K562 (cell line): ENCODE data around the gene HLA-E. TPM values are rescaled to one million over a fixed set of nuclear protein-coding genes. Genes with fewer than 3 reads are reported as not detected.
"Not testable (repeated sequence)": the region's sequence is repeated elsewhere in the genome, so short reads cannot be mapped to it uniquely, and the experiment has no call there.

Experiments used
- ATAC-seq: fragments of 200-7000 bp; cut with Tn5 transposase; 3 replicates; pipeline ENCODE4 v1.9.1; 2020; ENCODE audit warnings: moderate library complexity
- BruUV-seq: library from RNA; stranded (reverse); fragments of 400-500 nt; replicated peaks from 2 replicates; lab custom pipeline; 2021; lab: Mats Ljungman, UMichigan
- CTCF ChIA-PET: fragments of 300-600 bp; formaldehyde crosslinking; extraction: SDS; loops from one replicate; lab custom pipeline; 2021; ENCODE audit warnings: low intra/inter-chr PET ratio; lab: Yijun Ruan, JAX
- POLR2A ChIA-PET: fragments of 300-600, 350-650 bp; sonication (Branson Sonifier 250); formaldehyde crosslinking; extraction: SDS; loops from one replicate; lab custom pipeline; 2021; ENCODE audit warnings: antibody characterized with exemption, inconsistent platforms; lab: Yijun Ruan, JAX
- DNase-seq, 4 experiments: peaks; one replicate each; pipeline versions ENCODE4 v3.0.0 to v3.0.0-alpha.2; 2011 to 2018; ENCODE audit warnings: low spot score in 3 of 4, mixed read lengths in 3 of 4; ENCODE audit errors: extremely low read depth in 1 of 4
- FAIRE-seq: peaks from 2 replicates; lab custom pipeline; 2011; peaks lifted over from hg19 to GRCh38; lab: Jason Lieb, UNC
- H2AFZ ChIP-seq: 2 replicates; pipeline ENCODE4 v1.6.0; 2011; ENCODE audit warnings: low read depth, low read length, control low read depth, inconsistent platforms
- H3K27ac ChIP-seq: fragments of 200-600 bp; 3 replicates; pipeline ENCODE4 v1.8.0; 2011; ENCODE audit warnings: low read depth, mild to moderate bottlenecking, control low read depth, inconsistent platforms, low read length, moderate library complexity, mixed read lengths; ENCODE audit errors: extremely low read depth
- H3K27me3 ChIP-seq, 2 experiments: fragments of 300-600 bp in 1 of 2; 2 replicates in 1 of 2; 3 replicates in 1 of 2; pipeline versions ENCODE4 v1.6.0 to v1.8.0; 2011; ENCODE audit warnings: inconsistent platforms in 2 of 2, low read length in 2 of 2, mild to moderate bottlenecking in 1 of 2, mixed read lengths in 1 of 2, moderate library complexity in 1 of 2; ENCODE audit not compliant: control insufficient read depth in 2 of 2, insufficient read depth in 2 of 2
- H3K36me3 ChIP-seq: fragments of 300-600 bp; 3 replicates; pipeline ENCODE4 v1.8.0; 2011; ENCODE audit warnings: mild to moderate bottlenecking, low read length, inconsistent platforms; ENCODE audit not compliant: control insufficient read depth, insufficient read depth
- H3K4me1 ChIP-seq, 2 experiments: fragments of 200-600 bp in 1 of 2; replicated peaks in 1 of 2; 2 replicates in 1 of 2; 3 replicates in 1 of 2; pipeline versions ENCODE4 v1.5.1 to v1.8.0; 2011; ENCODE audit warnings: inconsistent platforms in 2 of 2, low read length in 2 of 2, mild to moderate bottlenecking in 1 of 2, mixed read lengths in 1 of 2, moderate library complexity in 1 of 2; ENCODE audit not compliant: control insufficient read depth in 2 of 2, insufficient read depth in 2 of 2
- H3K4me2 ChIP-seq: 2 replicates; pipeline ENCODE4 v1.6.1; 2011; ENCODE audit warnings: low read length, control low read depth, inconsistent platforms, mixed read lengths; ENCODE audit not compliant: insufficient read depth
- H3K4me3 ChIP-seq: fragments of 200-600 bp; sonication (generic), shearing (Covaris generic); 2 replicates; pipeline ENCODE4 v1.5.1; 2016; ENCODE audit warnings: control low read depth, inconsistent platforms
- H3K79me2 ChIP-seq: fragments of 200-600 bp; 3 replicates; pipeline ENCODE4 v1.8.0; 2011; ENCODE audit warnings: low read length, inconsistent platforms; ENCODE audit not compliant: control insufficient read depth, insufficient read depth
- H3K9ac ChIP-seq, 2 experiments: 2 replicates each; pipeline versions ENCODE4 v1.6.0 to v1.6.1; 2011; ENCODE audit warnings: low read depth in 2 of 2, low read length in 2 of 2, control low read depth in 1 of 2, inconsistent platforms in 1 of 2, mild to moderate bottlenecking in 1 of 2, mixed read lengths in 1 of 2; ENCODE audit not compliant: insufficient read depth in 1 of 2
- H3K9me1 ChIP-seq: one replicate; pipeline ENCODE4 v1.6.0; 2011; ENCODE audit warnings: inconsistent platforms, mild to moderate bottlenecking, low read length, moderate library complexity; ENCODE audit not compliant: control insufficient read depth, insufficient read depth
- H3K9me3 ChIP-seq: replicated peaks from 2 replicates; pipeline ENCODE4 v1.5.1; 2011; ENCODE audit warnings: low read depth, low read length, inconsistent platforms; ENCODE audit not compliant: control insufficient read depth, insufficient read depth
- H4K20me1 ChIP-seq: replicated peaks from 2 replicates; pipeline ENCODE4 v1.6.1; 2011; ENCODE audit warnings: low read length, inconsistent platforms, mixed read lengths; ENCODE audit not compliant: control insufficient read depth, insufficient read depth
- NFRKB ChIP-seq: fragments of 450-650 bp; IDR thresholded peaks from 2 replicates; pipeline ENCODE4 v1.6.1; 2016; ENCODE audit warnings: low read depth
- SIN3A ChIP-seq, 2 experiments: fragments of 150-350 bp in 1 of 2; IDR thresholded peaks; 2 replicates each; pipeline ENCODE4 v1.6.1; 2011 to 2016; ENCODE audit warnings: borderline replicate concordance in 2 of 2, low read depth in 2 of 2, low read length in 2 of 2, mild to moderate bottlenecking in 2 of 2, moderate library complexity in 2 of 2; ENCODE audit not compliant: control insufficient read depth in 1 of 2
- SUPT5H ChIP-seq: fragments of 450-650 bp; IDR thresholded peaks from 2 replicates; pipeline ENCODE4 v1.6.1; 2016
- THRAP3 ChIP-seq: fragments of 450-650 bp; IDR thresholded peaks from 2 replicates; pipeline ENCODE4 v1.6.1; 2016; ENCODE audit warnings: mild to moderate bottlenecking, inconsistent platforms, borderline replicate concordance
- WGBS: fragments of 100-300 bp; shearing (Covaris generic); methylation state at CpG from one replicate; pipeline ENCODE4 v1.1.6; 2016; ENCODE audit warnings: low coverage, mixed read lengths; ENCODE audit not compliant: insufficient coverage; ENCODE audit errors: missing lambda C conversion rate; 5-methylcytosine and 5-hydroxymethylcytosine counted together
- in situ Hi-C: fragments of 300-500 bp; cut with MboI; formaldehyde crosslinking; loops from 4 replicates; pipeline ENCODE4 v1.15.0; 2018; ENCODE audit warnings: inconsistent platforms, mixed read lengths
- intact Hi-C: fragments of 100-400 bp; cut with micrococcal nuclease; formaldehyde crosslinking; loops from 2 replicates; pipeline ENCODE4 v1.14.2; 2022
- polyA plus RNA-seq, 8 experiments: library from polyadenylated mRNA; depleted of rRNA in 4 of 8; stranded (reverse) in 5 of 8; unstranded in 3 of 8; fragments of >200 nt; fragmentation: Nextera tagmentation in 2 of 8; fragmentation: Illumina TruSeq in 1 of 8; extraction: Ambion mirVana in 2 of 8; extraction: Trizol in 1 of 8; gene quantifications; 2 replicates each; pipeline versions ENCODE4 v1.2.1 to v1.2.3, GENCODE V29; 2011 to 2014; ENCODE audit warnings: inconsistent platforms in 1 of 8, missing spikeins in 1 of 8
- total RNA-seq, 7 experiments: library from RNA; depleted of rRNA in 6 of 7; stranded (reverse); fragments of >200 nt in 6 of 7; fragmentation: Illumina TruSeq in 2 of 7; extraction: Trizol in 2 of 7; gene quantifications; 2 replicates each; pipeline versions ENCODE4 v1.2.1 to v1.2.3, GENCODE V29; 2011 to 2021; ENCODE audit warnings: low replicate concordance in 1 of 7
- TF ChIP-seq, protein P1 (sequence below): fragments of 250-450 bp; sonication (Bioruptor Pico); IDR thresholded peaks from 2 replicates; pipeline ENCODE4 v1.9.0; 2021; ENCODE audit warnings: mild to moderate bottlenecking, inconsistent platforms
- TF ChIP-seq, protein P2 (sequence below): fragments of 450-650 bp; IDR thresholded peaks from 2 replicates; pipeline ENCODE4 v1.6.1; 2014; ENCODE audit warnings: low read depth, mild to moderate bottlenecking, moderate library complexity, borderline replicate concordance
- TF ChIP-seq, protein P3 (sequence below): fragments of 450-650 bp; IDR thresholded peaks from 2 replicates; pipeline ENCODE4 v1.6.1; 2017; ENCODE audit warnings: antibody characterized with exemption, mild to moderate bottlenecking
- TF ChIP-seq, protein P4 (sequence below): sonication (generic); formaldehyde crosslinking; IDR thresholded peaks from 2 replicates; pipeline ENCODE4 v1.9.0; 2022; ENCODE audit warnings: mild to moderate bottlenecking, missing genetic modification reagents

HLA-E gene
- total and polyA plus RNA-seq, 9 of the 15 experiments (the other 6 are each of a cell fraction or from before 2014, with no cell fraction given): 3.2 to 39.9 (median 26.8) TPM

DNA sequence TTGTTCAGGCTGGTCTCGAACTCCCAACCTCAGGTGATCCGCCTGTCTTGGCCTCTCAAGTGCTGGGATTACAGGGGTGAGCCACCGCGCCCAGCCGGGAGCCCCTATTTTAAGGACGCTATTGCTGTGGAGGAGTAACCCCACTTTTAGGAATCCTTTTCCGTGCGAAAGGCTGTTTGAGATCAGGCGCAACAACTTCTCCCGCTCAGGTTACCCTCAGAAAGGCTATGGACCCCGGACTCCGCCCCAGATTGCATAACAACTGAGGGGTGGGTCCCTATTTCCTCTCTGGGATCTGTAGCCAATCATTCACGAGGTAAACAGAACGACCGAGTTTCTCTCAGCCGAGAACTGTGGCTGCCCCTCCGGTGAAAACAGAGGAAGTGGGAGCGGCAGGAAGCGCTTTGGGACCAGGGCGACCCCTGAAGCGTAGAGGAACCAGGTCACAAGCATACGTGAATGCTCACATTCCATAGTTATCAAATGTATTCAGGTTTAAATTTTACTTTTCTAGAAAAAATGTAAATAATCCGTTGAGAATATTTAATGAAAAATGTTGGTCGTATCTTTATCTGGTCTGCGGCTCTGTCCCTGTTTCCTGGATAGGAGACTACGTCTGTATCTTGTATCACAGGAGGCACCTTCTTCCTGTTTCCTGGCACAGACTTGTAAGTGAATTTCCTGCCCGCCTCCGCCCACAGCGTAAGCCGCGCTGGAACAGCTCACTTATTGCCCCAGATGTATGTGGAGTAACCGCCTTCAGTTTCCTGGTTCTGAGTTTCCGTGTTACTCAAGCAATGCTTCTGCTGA lies 26.8 kb downstream of the HLA-E start (continued):
- TF ChIP-seq SIN3A (IDR thresholded peaks at IDR 0.05; ENCODE audit: borderline replicate concordance in 2 of 2, control insufficient read depth in 1 of 2, low read depth in 2 of 2, low read length in 2 of 2) (0 out of 4 replicates have a peak, but pooled peaks have one; percentile 14 to 43), SUPT5H (peak; percentile 90)
- TF ChIP-seq, protein P1, sequence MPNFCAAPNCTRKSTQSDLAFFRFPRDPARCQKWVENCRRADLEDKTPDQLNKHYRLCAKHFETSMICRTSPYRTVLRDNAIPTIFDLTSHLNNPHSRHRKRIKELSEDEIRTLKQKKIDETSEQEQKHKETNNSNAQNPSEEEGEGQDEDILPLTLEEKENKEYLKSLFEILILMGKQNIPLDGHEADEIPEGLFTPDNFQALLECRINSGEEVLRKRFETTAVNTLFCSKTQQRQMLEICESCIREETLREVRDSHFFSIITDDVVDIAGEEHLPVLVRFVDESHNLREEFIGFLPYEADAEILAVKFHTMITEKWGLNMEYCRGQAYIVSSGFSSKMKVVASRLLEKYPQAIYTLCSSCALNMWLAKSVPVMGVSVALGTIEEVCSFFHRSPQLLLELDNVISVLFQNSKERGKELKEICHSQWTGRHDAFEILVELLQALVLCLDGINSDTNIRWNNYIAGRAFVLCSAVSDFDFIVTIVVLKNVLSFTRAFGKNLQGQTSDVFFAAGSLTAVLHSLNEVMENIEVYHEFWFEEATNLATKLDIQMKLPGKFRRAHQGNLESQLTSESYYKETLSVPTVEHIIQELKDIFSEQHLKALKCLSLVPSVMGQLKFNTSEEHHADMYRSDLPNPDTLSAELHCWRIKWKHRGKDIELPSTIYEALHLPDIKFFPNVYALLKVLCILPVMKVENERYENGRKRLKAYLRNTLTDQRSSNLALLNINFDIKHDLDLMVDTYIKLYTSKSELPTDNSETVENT (CRISPR knock-in tag): no peak

DNA sequence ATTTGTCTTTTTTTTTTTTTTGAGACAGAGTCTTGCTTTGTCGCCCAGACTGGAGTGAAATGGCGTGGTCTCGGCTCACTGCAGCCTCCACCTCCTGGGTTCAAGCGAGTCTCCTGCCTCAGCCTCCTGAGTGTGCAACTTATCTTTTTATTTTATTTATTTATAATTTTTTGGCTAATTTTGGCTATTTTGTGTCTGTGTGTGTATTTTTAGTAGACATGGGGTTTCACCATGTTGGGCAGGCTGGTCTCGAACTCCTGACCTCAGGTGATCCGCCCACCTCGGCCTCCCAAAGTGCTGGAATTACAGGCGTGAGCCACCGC lies 27.4 kb downstream of the HLA-E start:
- peak overlapping the region; percentile 90 for H2AFZ ChIP-seq
- H3K36me3 ChIP-seq, FAIRE-seq, H3K9me1 ChIP-seq, DNase-seq, H4K20me1 ChIP-seq, H3K9me3 ChIP-seq, H3K79me2 ChIP-seq, in situ Hi-C loops, ATAC-seq, H3K4me1 ChIP-seq, H3K27me3 ChIP-seq, BruUV-seq: not testable (repeated sequence)
- peak overlapping the region; percentile 76 to 82; a peak in 3 of 4 replicates for H3K9ac ChIP-seq
- ChIA-PET POLR2A (interaction anchor here (0.6 to 1.6 kb wide), 5 partner anchors 15 to 164 kb away, joined by 3 to 5 read pairs (median 3); no protein-coding TSS in a partner anchor), CTCF (interaction anchor here (0.7 kb wide), 1 partner anchor 433 kb away, joined by 4 read pairs; no protein-coding TSS in a partner anchor)
- peak overlapping the region; percentile 44 for H3K4me3 ChIP-seq
- 50% methylated on average over 9 of the region's 9 CpGs for WGBS
- H3K4me2 ChIP-seq: peak overlapping the region; percentile 85
- intact Hi-C loops: loop anchor here (1.0 kb wide), 2 partner anchors 14 to 20 kb away; no protein-coding TSS in a partner anchor
- H3K27ac ChIP-seq: peak overlapping the region; percentile 93
- TF ChIP-seq NFRKB: 0 out of 2 replicates have a peak, but pooled peaks have one; percentile 86
- TF ChIP-seq, protein P2, sequence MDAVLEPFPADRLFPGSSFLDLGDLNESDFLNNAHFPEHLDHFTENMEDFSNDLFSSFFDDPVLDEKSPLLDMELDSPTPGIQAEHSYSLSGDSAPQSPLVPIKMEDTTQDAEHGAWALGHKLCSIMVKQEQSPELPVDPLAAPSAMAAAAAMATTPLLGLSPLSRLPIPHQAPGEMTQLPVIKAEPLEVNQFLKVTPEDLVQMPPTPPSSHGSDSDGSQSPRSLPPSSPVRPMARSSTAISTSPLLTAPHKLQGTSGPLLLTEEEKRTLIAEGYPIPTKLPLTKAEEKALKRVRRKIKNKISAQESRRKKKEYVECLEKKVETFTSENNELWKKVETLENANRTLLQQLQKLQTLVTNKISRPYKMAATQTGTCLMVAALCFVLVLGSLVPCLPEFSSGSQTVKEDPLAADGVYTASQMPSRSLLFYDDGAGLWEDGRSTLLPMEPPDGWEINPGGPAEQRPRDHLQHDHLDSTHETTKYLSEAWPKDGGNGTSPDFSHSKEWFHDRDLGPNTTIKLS: peak; percentile 7; the same call in 1 of the 2 replicates
- TF ChIP-seq THRAP3: 0 out of 2 replicates have a peak, but pooled peaks have one; percentile 15
- TF ChIP-seq, protein P3, sequence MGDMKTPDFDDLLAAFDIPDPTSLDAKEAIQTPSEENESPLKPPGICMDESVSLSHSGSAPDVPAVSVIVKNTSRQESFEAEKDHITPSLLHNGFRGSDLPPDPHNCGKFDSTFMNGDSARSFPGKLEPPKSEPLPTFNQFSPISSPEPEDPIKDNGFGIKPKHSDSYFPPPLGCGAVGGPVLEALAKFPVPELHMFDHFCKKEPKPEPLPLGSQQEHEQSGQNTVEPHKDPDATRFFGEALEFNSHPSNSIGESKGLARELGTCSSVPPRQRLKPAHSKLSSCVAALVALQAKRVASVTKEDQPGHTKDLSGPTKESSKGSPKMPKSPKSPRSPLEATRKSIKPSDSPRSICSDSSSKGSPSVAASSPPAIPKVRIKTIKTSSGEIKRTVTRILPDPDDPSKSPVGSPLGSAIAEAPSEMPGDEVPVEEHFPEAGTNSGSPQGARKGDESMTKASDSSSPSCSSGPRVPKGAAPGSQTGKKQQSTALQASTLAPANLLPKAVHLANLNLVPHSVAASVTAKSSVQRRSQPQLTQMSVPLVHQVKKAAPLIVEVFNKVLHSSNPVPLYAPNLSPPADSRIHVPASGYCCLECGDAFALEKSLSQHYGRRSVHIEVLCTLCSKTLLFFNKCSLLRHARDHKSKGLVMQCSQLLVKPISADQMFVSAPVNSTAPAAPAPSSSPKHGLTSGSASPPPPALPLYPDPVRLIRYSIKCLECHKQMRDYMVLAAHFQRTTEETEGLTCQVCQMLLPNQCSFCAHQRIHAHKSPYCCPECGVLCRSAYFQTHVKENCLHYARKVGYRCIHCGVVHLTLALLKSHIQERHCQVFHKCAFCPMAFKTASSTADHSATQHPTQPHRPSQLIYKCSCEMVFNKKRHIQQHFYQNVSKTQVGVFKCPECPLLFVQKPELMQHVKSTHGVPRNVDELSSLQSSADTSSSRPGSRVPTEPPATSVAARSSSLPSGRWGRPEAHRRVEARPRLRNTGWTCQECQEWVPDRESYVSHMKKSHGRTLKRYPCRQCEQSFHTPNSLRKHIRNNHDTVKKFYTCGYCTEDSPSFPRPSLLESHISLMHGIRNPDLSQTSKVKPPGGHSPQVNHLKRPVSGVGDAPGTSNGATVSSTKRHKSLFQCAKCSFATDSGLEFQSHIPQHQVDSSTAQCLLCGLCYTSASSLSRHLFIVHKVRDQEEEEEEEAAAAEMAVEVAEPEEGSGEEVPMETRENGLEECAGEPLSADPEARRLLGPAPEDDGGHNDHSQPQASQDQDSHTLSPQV: 0 out of 2 replicates have a peak, but pooled peaks have one; percentile 17
- TF ChIP-seq, protein P4, sequence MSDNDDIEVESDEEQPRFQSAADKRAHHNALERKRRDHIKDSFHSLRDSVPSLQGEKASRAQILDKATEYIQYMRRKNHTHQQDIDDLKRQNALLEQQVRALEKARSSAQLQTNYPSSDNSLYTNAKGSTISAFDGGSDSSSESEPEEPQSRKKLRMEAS (CRISPR knock-in tag): 0 out of 2 replicates have a peak, but pooled peaks have one; percentile 2
